ENCODE data around the gene NFAM1. TPM values are rescaled to one million over a fixed set of nuclear protein-coding genes. Genes with fewer than 3 reads are reported as not detected.

NFAM1 gene
- polyA plus RNA-seq, 2 donors: 0.24 to 0.28 TPM

- peaks cover 0 to 21% of the 10 kb centered on the region in 2 donors for H3K4me1 ChIP-seq (ENCODE audit: control insufficient read depth in 2 of 2, insufficient read depth in 2 of 2, low read length in 1 of 2)
- no peak overlapping the region for H3K27ac ChIP-seq (ENCODE audit: low read depth in 2 of 2, low read length in 1 of 2)
- no peaks in the 10 kb centered on the region for H3K27me3 ChIP-seq (ENCODE audit: control insufficient read depth in 1 of 2, insufficient read depth in 2 of 2, low read length in 2 of 2)
- H3K9me3 ChIP-seq (ENCODE audit: control insufficient read depth in 2 of 2, insufficient read depth in 1 of 2, low read depth in 1 of 2, low read length in 1 of 2): no peaks in the 10 kb centered on the region
- 66 to 73% methylated on average over 8 of the region's 8 CpGs for WGBS, 2 donors
- no peak overlapping the region for H3K4me3 ChIP-seq (ENCODE audit: low read depth in 1 of 2, low read length in 2 of 2)
- no peaks in the 10 kb centered on the region for H3K36me3 ChIP-seq (ENCODE audit: control insufficient read depth in 2 of 2, insufficient read depth in 2 of 2, low read length in 1 of 2)
Observed at GRCh38 chr22:42432818-42433217, 615 bp upstream of the NFAM1 start.

- H3K9me3 ChIP-seq (ENCODE audit: control insufficient read depth in 2 of 2, insufficient read depth in 1 of 2, low read depth in 1 of 2, low read length in 1 of 2): no peaks in the 10 kb centered on the region
- H3K4me1 ChIP-seq (ENCODE audit: control insufficient read depth in 2 of 2, insufficient read depth in 2 of 2, low read length in 1 of 2): peaks cover 0 to 18% of the 10 kb centered on the region in 2 donors
- no peaks in the 10 kb centered on the region for H3K36me3 ChIP-seq (ENCODE audit: control insufficient read depth in 2 of 2, insufficient read depth in 2 of 2, low read length in 1 of 2)
- H3K4me3 ChIP-seq (ENCODE audit: low read depth in 1 of 2, low read length in 2 of 2): no peak overlapping the region
- H3K27ac ChIP-seq (ENCODE audit: low read depth in 2 of 2, low read length in 1 of 2): no peak overlapping the region
- H3K27me3 ChIP-seq (ENCODE audit: control insufficient read depth in 1 of 2, insufficient read depth in 2 of 2, low read length in 2 of 2): no peaks in the 10 kb centered on the region
- 35 to 37% methylated on average over 17 of the region's 17 CpGs for WGBS, 2 donors
Observed at GRCh38 chr22:42431401-42432019, 693 bp downstream of the NFAM1 start.

DNA sequence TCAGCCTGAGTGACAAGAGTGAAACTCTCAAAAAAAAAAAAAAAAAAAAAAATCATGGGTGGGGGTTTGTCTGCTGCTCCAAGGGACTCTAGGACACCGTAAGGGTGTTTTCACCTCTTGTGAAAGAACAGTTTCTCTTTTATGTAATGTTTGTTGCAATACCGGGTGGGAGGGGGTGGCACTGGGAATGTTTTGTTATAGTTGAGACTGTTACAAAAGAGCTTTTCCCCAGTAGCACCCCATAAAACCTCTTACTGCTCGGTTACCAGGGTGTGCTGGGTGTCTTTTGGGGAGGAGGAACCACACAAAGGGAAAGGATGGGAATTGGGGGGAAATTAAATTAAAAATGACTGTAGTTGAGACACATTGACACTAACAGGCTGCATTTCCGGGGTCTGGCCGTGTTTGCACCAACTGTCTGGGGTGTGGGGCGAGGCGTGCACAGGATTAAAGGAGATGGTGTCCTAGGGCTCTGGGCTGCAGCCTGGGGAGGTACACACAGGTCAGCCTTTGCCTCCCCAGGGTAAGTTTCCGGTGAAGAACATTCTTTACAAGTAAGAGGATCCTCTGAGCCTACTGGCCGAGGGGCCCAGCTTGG lies 1.6 kb downstream of the NFAM1 start:
- no peak overlapping the region for H3K4me3 ChIP-seq (ENCODE audit: low read depth in 1 of 2, low read length in 2 of 2)
- WGBS, 2 donors: 70 to 73% methylated on average over 9 of the region's 9 CpGs
- no peaks in the 10 kb centered on the region for H3K27me3 ChIP-seq (ENCODE audit: control insufficient read depth in 1 of 2, insufficient read depth in 2 of 2, low read length in 2 of 2)
- no peak overlapping the region for H3K27ac ChIP-seq (ENCODE audit: low read depth in 2 of 2, low read length in 1 of 2)
- H3K36me3 ChIP-seq (ENCODE audit: control insufficient read depth in 2 of 2, insufficient read depth in 2 of 2, low read length in 1 of 2): no peaks in the 10 kb centered on the region
- H3K4me1 ChIP-seq (ENCODE audit: control insufficient read depth in 2 of 2, insufficient read depth in 2 of 2, low read length in 1 of 2): peaks cover 0 to 22% of the 10 kb centered on the region in 2 donors
- H3K9me3 ChIP-seq (ENCODE audit: control insufficient read depth in 2 of 2, insufficient read depth in 1 of 2, low read depth in 1 of 2, low read length in 1 of 2): no peaks in the 10 kb centered on the region

DNA sequence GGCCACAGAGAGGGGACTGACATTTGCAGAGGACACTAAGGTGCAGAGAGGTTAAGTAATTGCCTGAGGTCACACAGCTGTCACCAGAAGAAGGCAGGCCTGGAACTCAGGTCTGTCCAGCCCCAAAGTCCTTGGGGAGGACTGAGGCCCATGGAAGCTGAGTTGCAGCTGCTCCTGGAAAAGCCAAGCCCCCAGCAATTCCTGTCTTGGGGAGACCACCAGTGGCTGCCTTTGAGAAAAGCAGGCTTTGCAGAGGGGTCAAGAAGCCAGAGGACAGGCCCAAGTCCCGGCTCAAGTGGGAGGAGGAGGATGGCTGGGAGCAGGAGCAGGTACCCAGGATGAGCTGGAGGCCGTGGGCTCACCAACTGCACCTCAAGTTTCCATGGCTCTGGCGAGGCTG lies 3.4 kb downstream of the NFAM1 start:
- no peak overlapping the region for H3K27ac ChIP-seq (ENCODE audit: low read depth in 2 of 2, low read length in 1 of 2)
- no peak overlapping the region for H3K4me3 ChIP-seq (ENCODE audit: low read depth in 1 of 2, low read length in 2 of 2)
- H3K4me1 ChIP-seq (ENCODE audit: control insufficient read depth in 2 of 2, insufficient read depth in 2 of 2, low read length in 1 of 2): peaks cover 0 to 19% of the 10 kb centered on the region in 2 donors
- H3K36me3 ChIP-seq (ENCODE audit: control insufficient read depth in 2 of 2, insufficient read depth in 2 of 2, low read length in 1 of 2): no peaks in the 10 kb centered on the region
- 77 to 82% methylated on average over 3 of the region's 3 CpGs for WGBS, 2 donors
- no peaks in the 10 kb centered on the region for H3K9me3 ChIP-seq (ENCODE audit: control insufficient read depth in 2 of 2, insufficient read depth in 1 of 2, low read depth in 1 of 2, low read length in 1 of 2)
- H3K27me3 ChIP-seq (ENCODE audit: control insufficient read depth in 1 of 2, insufficient read depth in 2 of 2, low read length in 2 of 2): no peaks in the 10 kb centered on the region

DNA sequence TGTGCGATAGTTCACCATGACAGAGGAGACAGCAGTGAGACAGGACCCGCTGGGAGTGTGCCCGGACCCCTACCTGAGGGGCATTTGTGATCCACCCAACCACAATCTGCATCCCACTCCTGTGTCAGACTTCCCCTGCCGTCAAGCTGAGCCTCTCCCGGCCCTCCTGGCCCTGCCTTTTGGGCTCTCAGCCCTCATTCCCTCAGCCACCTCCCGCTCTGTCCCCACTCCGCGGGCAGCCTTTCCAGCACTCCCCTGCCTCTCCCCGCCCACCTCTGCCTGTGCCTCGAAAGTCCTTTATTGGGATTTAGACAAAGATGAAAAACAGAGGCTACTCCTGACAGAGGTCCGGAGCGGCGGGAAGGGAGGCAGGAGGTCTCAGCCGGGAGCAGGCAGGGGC lies 4.2 kb downstream of the NFAM1 start:
- H3K27me3 ChIP-seq (ENCODE audit: control insufficient read depth in 1 of 2, insufficient read depth in 2 of 2, low read length in 2 of 2): no peaks in the 10 kb centered on the region
- 71 to 75% methylated on average over 14 of the region's 14 CpGs for WGBS, 2 donors
- peaks cover 0 to 12% of the 10 kb centered on the region in 2 donors for H3K4me1 ChIP-seq (ENCODE audit: control insufficient read depth in 2 of 2, insufficient read depth in 2 of 2, low read length in 1 of 2)
- no peaks in the 10 kb centered on the region for H3K9me3 ChIP-seq (ENCODE audit: control insufficient read depth in 2 of 2, insufficient read depth in 1 of 2, low read depth in 1 of 2, low read length in 1 of 2)
- no peak overlapping the region for H3K4me3 ChIP-seq (ENCODE audit: low read depth in 1 of 2, low read length in 2 of 2)
- H3K36me3 ChIP-seq (ENCODE audit: control insufficient read depth in 2 of 2, insufficient read depth in 2 of 2, low read length in 1 of 2): no peaks in the 10 kb centered on the region
- H3K27ac ChIP-seq (ENCODE audit: low read depth in 2 of 2, low read length in 1 of 2): no peak overlapping the region

GRCh38 chr22:42427167-42427566 lies 5.0 kb downstream of the NFAM1 start:
- 57 to 64% methylated on average over 9 of the region's 9 CpGs for WGBS, 2 donors
- H3K36me3 ChIP-seq (ENCODE audit: control insufficient read depth in 2 of 2, insufficient read depth in 2 of 2, low read length in 1 of 2): no peaks in the 10 kb centered on the region
- peaks cover 0 to 9% of the 10 kb centered on the region in 2 donors for H3K4me1 ChIP-seq (ENCODE audit: control insufficient read depth in 2 of 2, insufficient read depth in 2 of 2, low read length in 1 of 2)
- H3K9me3 ChIP-seq (ENCODE audit: control insufficient read depth in 2 of 2, insufficient read depth in 1 of 2, low read depth in 1 of 2, low read length in 1 of 2): no peaks in the 10 kb centered on the region
- H3K27ac ChIP-seq (ENCODE audit: low read depth in 2 of 2, low read length in 1 of 2): no peak overlapping the region
- H3K27me3 ChIP-seq (ENCODE audit: control insufficient read depth in 1 of 2, insufficient read depth in 2 of 2, low read length in 2 of 2): no peaks in the 10 kb centered on the region
- H3K4me3 ChIP-seq (ENCODE audit: low read depth in 1 of 2, low read length in 2 of 2): no peak overlapping the region

DNA sequence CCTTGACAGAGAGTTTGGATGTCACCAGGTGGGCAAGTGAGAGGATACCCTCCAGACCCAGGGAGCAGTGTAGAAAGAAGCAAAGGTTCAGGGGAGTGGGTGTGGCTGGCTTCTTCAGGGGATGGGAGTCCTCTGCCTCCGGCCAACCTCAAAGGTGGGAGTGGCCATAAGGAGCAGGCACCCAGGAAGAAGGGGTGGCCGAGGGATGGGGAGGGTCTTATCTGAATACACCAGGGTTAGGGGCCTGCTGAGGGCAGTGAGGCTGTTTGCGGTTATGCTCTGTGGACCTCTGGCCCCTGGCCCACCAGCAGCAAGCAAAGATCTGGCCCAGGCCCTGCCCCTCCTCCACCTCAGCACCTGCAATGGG lies 6.2 kb downstream of the NFAM1 start:
- Histone ChIP-seq H3K4me3 (ENCODE audit: low read depth in 1 of 2, low read length in 2 of 2) (no peak overlapping the region), H3K27ac (ENCODE audit: low read depth in 2 of 2, low read length in 1 of 2) (no peak overlapping the region), H3K27me3 (ENCODE audit: control insufficient read depth in 1 of 2, insufficient read depth in 2 of 2, low read length in 2 of 2) (no peaks in the 10 kb centered on the region), H3K4me1 (ENCODE audit: control insufficient read depth in 2 of 2, insufficient read depth in 2 of 2, low read length in 1 of 2) (peaks cover 0 to 7% of the 10 kb centered on the region in 2 donors), H3K9me3 (ENCODE audit: control insufficient read depth in 2 of 2, insufficient read depth in 1 of 2, low read depth in 1 of 2, low read length in 1 of 2) (no peaks in the 10 kb centered on the region), H3K36me3 (ENCODE audit: control insufficient read depth in 2 of 2, insufficient read depth in 2 of 2, low read length in 1 of 2) (no peaks in the 10 kb centered on the region)
- 65 to 68% methylated on average over 3 of the region's 3 CpGs for WGBS, 2 donors

- H3K27ac ChIP-seq (ENCODE audit: low read depth in 2 of 2, low read length in 1 of 2): no peak overlapping the region
- H3K27me3 ChIP-seq (ENCODE audit: control insufficient read depth in 1 of 2, insufficient read depth in 2 of 2, low read length in 2 of 2): no peaks in the 10 kb centered on the region
- peaks cover 0 to 7% of the 10 kb centered on the region in 2 donors for H3K4me1 ChIP-seq (ENCODE audit: control insufficient read depth in 2 of 2, insufficient read depth in 2 of 2, low read length in 1 of 2)
- no peaks in the 10 kb centered on the region for H3K9me3 ChIP-seq (ENCODE audit: control insufficient read depth in 2 of 2, insufficient read depth in 1 of 2, low read depth in 1 of 2, low read length in 1 of 2)
- H3K36me3 ChIP-seq (ENCODE audit: control insufficient read depth in 2 of 2, insufficient read depth in 2 of 2, low read length in 1 of 2): no peaks in the 10 kb centered on the region
- 49 to 59% methylated on average over 12 of the region's 12 CpGs for WGBS, 2 donors
- H3K4me3 ChIP-seq (ENCODE audit: low read depth in 1 of 2, low read length in 2 of 2): no peak overlapping the region
Observed at GRCh38 chr22:42425337-42425988, 6.7 kb downstream of the NFAM1 start.

DNA sequence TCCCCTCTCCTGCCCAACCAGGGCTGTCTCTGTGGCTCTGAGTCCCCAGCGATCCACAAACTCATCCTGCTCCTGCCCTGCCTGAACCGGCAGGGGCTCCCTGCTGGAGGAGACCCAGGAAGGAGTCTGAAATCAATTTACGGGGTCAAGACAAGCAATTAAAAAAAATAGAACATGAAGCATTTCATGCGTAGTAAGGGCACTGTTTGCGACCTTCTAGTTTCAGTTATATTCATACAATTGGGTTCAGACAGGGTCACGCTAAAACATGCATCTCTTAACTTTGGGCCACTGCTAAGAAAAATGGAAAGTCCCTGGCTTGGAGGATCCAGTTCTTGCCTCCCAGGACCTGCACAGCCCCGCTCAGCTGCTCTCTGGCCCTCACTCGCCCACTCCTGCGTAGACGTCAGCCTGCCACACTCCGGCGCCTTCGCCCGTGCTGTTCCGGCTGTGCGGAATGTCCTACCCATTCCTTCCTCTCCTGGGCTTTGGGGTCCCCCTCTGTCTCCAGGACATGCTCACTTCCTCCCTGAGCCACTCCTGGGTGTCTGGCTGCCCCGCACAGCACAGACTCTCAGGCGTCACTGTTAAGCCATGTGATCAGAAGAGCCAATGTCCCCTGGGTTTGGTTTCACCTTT lies 12.8 kb downstream of the NFAM1 start:
- no peaks in the 10 kb centered on the region for H3K27me3 ChIP-seq (ENCODE audit: control insufficient read depth in 1 of 2, insufficient read depth in 2 of 2, low read length in 2 of 2)
- H3K9me3 ChIP-seq (ENCODE audit: control insufficient read depth in 2 of 2, insufficient read depth in 1 of 2, low read depth in 1 of 2, low read length in 1 of 2): no peaks in the 10 kb centered on the region
- no peaks in the 10 kb centered on the region for H3K36me3 ChIP-seq (ENCODE audit: control insufficient read depth in 2 of 2, insufficient read depth in 2 of 2, low read length in 1 of 2)
- H3K4me1 ChIP-seq (ENCODE audit: control insufficient read depth in 2 of 2, insufficient read depth in 2 of 2, low read length in 1 of 2): peaks cover 2 to 9% of the 10 kb centered on the region in 2 donors
- H3K27ac ChIP-seq (ENCODE audit: low read depth in 2 of 2, low read length in 1 of 2): peak overlapping the region in 1 of 2 donors; percentile 7
- 42 to 53% methylated on average over 18 of the region's 18 CpGs for WGBS, 2 donors
- H3K4me3 ChIP-seq (ENCODE audit: low read depth in 1 of 2, low read length in 2 of 2): peak overlapping the region; percentile 3 to 12

Measured in esophagus (tissue), 2 donors.